HCT116 (cell line): ENCODE results near the gene LYRM1. TPM values are rescaled to one million over a fixed set of nuclear protein-coding genes. Genes with fewer than 3 reads are reported as not detected.

Source experiments
- ATAC-seq: fragments of 200-7000 bp; cut with Tn5 transposase; 2 replicates; pipeline ENCODE4 v1.9.1; 2020; ENCODE audit warnings: mild to moderate bottlenecking, moderate library complexity
- BruUV-seq: library from RNA; stranded (reverse); fragments of 400-500 nt; replicated peaks from 2 replicates; lab custom pipeline; 2021; lab: Mats Ljungman, UMichigan
- CTCF ChIA-PET: fragments of 300-600 bp; sonication (Branson Sonifier 250); formaldehyde crosslinking; loops from one replicate; lab custom pipeline; 2021; ENCODE audit warnings: antibody characterized with exemption; lab: Charles Lee
- POLR2A ChIA-PET: fragments of 300-600, 350-600 bp; sonication (Branson Sonifier 250); formaldehyde crosslinking; loops from one replicate; lab custom pipeline; 2021; ENCODE audit warnings: antibody characterized with exemption; lab: Charles Lee
- RAD21 ChIA-PET, 2 experiments: fragments of 300-600 bp; sonication (Branson Sonifier 250); formaldehyde crosslinking; loops; one replicate each; lab custom pipeline; 2023; ENCODE audit warnings: low total read pairs in 2 of 2; ENCODE audit not compliant: uncharacterized antibody in 2 of 2, unreplicated experiment in 2 of 2, low non-redundant PET in 1 of 2; lab: Charles Lee
- DNase-seq: peaks from one replicate; pipeline ENCODE4 v3.0.0-alpha.2; 2010; ENCODE audit warnings: low read depth, low spot score
- H2AFZ ChIP-seq: fragments of 200-600 bp; shearing (Covaris generic), sonication (generic); 2 replicates; pipeline ENCODE4 v1.6.1; 2017; ENCODE audit warnings: low read depth, mixed run types, mixed read lengths, antibody characterized with exemption, low read length; ENCODE audit not compliant: poor library complexity, severe bottlenecking
- H3K27ac ChIP-seq: 2 replicates; pipeline ENCODE4 v1.5.1; 2012; ENCODE audit warnings: low read depth, low read length
- H3K27me3 ChIP-seq: fragments of 200-600 bp; sonication (generic); 2 replicates; pipeline ENCODE4 v1.6.1; 2016; ENCODE audit warnings: mixed run types, low read length, mixed read lengths; ENCODE audit not compliant: insufficient read depth
- H3K36me3 ChIP-seq, 2 experiments: fragments of 200-500 bp in 1 of 2; fragments of 200-600 bp in 1 of 2; sonication (Bioruptor generic) in 1 of 2; sonication (generic) in 1 of 2; 2 replicates each; pipeline versions ENCODE4 v1.5.1 to v1.6.1; 2014 to 2016; ENCODE audit warnings: low read length in 2 of 2, inconsistent platforms in 1 of 2, mixed read lengths in 1 of 2, mixed run types in 1 of 2; ENCODE audit not compliant: insufficient read depth in 2 of 2, control insufficient read depth in 1 of 2
- H3K4me1 ChIP-seq, 2 experiments: fragments of 200-600 bp in 1 of 2; sonication (generic) in 1 of 2; 2 replicates each; pipeline versions ENCODE4 v1.5.1 to v1.6.1; 2012 to 2017; ENCODE audit warnings: low read length in 2 of 2, inconsistent platforms in 1 of 2, mild to moderate bottlenecking in 1 of 2, mixed read lengths in 1 of 2, mixed run types in 1 of 2, moderate library complexity in 1 of 2; ENCODE audit not compliant: insufficient read depth in 2 of 2, control insufficient read depth in 1 of 2
- H3K4me2 ChIP-seq: fragments of 200-600 bp; sonication (generic); 2 replicates; pipeline ENCODE4 v1.6.1; 2017; ENCODE audit warnings: mixed run types, low read length, mixed read lengths
- H3K4me3 ChIP-seq, 2 experiments: fragments of 200-600 bp in 1 of 2; sonication (generic) in 1 of 2; replicated peaks in 1 of 2; 2 replicates each; pipeline ENCODE4 v1.5.1; 2011 to 2016; ENCODE audit warnings: low read length in 2 of 2, control low read depth in 1 of 2, low read depth in 1 of 2, mild to moderate bottlenecking in 1 of 2, mixed read lengths in 1 of 2, mixed run types in 1 of 2
- H3K79me2 ChIP-seq: fragments of 200-600 bp; sonication (generic); 2 replicates; pipeline ENCODE4 v1.6.1; 2017; ENCODE audit warnings: mild to moderate bottlenecking, mixed run types, low read length, moderate library complexity, mixed read lengths; ENCODE audit not compliant: insufficient read depth
- H3K9ac ChIP-seq: fragments of 200-600 bp; sonication (generic); 2 replicates; pipeline ENCODE4 v1.6.1; 2016; ENCODE audit warnings: low read length, mixed read lengths
- H3K9me2 ChIP-seq: fragments of 200-600 bp; sonication (generic), shearing (Covaris generic); 2 replicates; pipeline ENCODE4 v1.6.1; 2017; ENCODE audit warnings: mixed run types, mild to moderate bottlenecking, moderate library complexity; ENCODE audit not compliant: insufficient read depth
- H3K9me3 ChIP-seq, 2 experiments: fragments of 200-500 bp in 1 of 2; fragments of 200-600 bp in 1 of 2; sonication (Bioruptor generic) in 1 of 2; sonication (generic) in 1 of 2; 2 replicates each; pipeline ENCODE4 v1.6.1; 2014 to 2017; ENCODE audit warnings: low read length in 2 of 2, mixed read lengths in 2 of 2, inconsistent platforms in 1 of 2, low read depth in 1 of 2, mild to moderate bottlenecking in 1 of 2, mixed run types in 1 of 2, moderate library complexity in 1 of 2; ENCODE audit not compliant: control insufficient read depth in 1 of 2, insufficient read depth in 1 of 2
- H4K20me1 ChIP-seq: fragments of 200-600 bp; sonication (generic), shearing (Covaris generic); 2 replicates; pipeline ENCODE4 v1.6.1; 2017; ENCODE audit warnings: mixed run types, mild to moderate bottlenecking, moderate library complexity; ENCODE audit not compliant: insufficient read depth
- CBX3 ChIP-seq: IDR thresholded peaks from 2 replicates; pipeline ENCODE4 v1.6.1; 2012; ENCODE audit warnings: low read depth
- CEBPB ChIP-seq: IDR thresholded peaks from 2 replicates; pipeline ENCODE4 v1.6.1; 2012; ENCODE audit warnings: low read depth
- JUND ChIP-seq: IDR thresholded peaks from 2 replicates; pipeline ENCODE4 v1.6.1; 2012
- POLR2AphosphoS5 ChIP-seq: IDR thresholded peaks from 2 replicates; pipeline ENCODE4 v1.6.1; 2011; ENCODE audit warnings: mild to moderate bottlenecking, low read depth, low read length, moderate library complexity
- RAD21 ChIP-seq: IDR thresholded peaks from 2 replicates; pipeline ENCODE4 v1.6.1; 2012; ENCODE audit warnings: low read depth, mild to moderate bottlenecking
- SIN3A ChIP-seq: IDR thresholded peaks from 2 replicates; pipeline ENCODE4 v1.6.1; 2012; ENCODE audit warnings: low read depth
- SP1 ChIP-seq: IDR thresholded peaks from 2 replicates; pipeline ENCODE4 v1.6.1; 2012; ENCODE audit warnings: low read depth
- SRF ChIP-seq: IDR thresholded peaks from 2 replicates; pipeline ENCODE4 v1.6.1; 2012; ENCODE audit warnings: low read depth
- TCF7L2 ChIP-seq: IDR thresholded peaks from 2 replicates; pipeline ENCODE4 v1.7.0; 2011; ENCODE audit warnings: borderline replicate concordance, inconsistent platforms; ENCODE audit not compliant: insufficient read depth, insufficient read length; ENCODE audit errors: extremely low read depth
- YY1 ChIP-seq: IDR thresholded peaks from 2 replicates; pipeline ENCODE4 v1.6.1; 2011; ENCODE audit warnings: low read length, low read depth, moderate library complexity, mild to moderate bottlenecking; ENCODE audit not compliant: insufficient replicate concordance; ENCODE audit errors: extremely low read depth
- ZNF274 ChIP-seq: fragments of 200-500 bp; sonication (Bioruptor generic); IDR thresholded peaks from 2 replicates; pipeline ENCODE4 v1.6.1; 2014; ENCODE audit warnings: mild to moderate bottlenecking, low read depth, low read length, inconsistent platforms
- intact Hi-C: fragments of 100-400 bp; cut with micrococcal nuclease; formaldehyde crosslinking; loops from 2 replicates; pipeline ENCODE4 v1.10.0; 2022
- total RNA-seq: library from RNA; stranded (reverse); gene quantifications from one replicate; pipeline ENCODE4 v1.2.1, GENCODE V29; 2021; ENCODE audit not compliant: unreplicated experiment
- TF ChIP-seq, protein P1 (sequence below): IDR thresholded peaks from 2 replicates; pipeline ENCODE4 v1.6.1; 2012; ENCODE audit warnings: low read depth

Gene LYRM1
- total RNA-seq, 1 experiment from 2014 or later: 26.7 TPM

DNA sequence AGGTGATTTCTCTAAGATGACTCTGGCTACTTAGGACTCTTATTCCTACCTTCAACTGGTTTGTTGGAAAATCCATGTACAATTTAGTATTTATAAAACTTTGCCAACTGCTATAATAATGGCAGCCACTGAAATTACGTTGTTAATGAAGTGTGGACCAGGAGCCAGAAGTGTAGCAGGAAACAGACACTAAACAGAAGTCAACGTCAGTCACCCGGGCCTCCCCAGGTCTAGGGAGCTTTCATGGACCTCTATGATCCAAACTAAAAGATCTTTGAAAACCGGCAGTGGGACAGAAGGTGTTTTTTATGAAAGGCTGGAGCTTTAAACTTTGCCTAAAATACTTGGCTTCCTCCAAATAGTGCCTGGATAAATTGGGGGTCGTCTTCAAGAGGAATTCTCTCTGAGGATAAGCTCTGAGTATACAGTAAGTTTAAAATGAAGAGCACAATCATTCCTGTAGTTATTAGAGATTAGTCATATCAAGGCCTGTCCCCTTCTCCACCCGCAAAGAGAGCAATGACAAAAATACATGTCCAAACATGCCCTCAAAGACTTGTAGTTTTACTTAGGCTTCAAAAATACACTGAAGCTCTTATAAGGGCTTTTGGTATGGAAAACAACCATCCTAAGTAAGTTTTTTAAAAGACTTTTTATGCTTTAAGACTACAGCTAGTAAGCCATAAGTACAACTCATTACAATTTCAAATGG is 35.0 kb upstream of the LYRM1 start:
- RAD21 ChIA-PET: no interaction called here
- peak; percentile 68 for ATAC-seq
- TF ChIP-seq SP1 (no peak), TCF7L2 (no peak), JUND (peak; percentile 23; the same call in 1 of the 2 replicates), CEBPB (0 out of 2 replicates have a peak, but pooled peaks have one; percentile 12), YY1 (no peak)

DNA sequence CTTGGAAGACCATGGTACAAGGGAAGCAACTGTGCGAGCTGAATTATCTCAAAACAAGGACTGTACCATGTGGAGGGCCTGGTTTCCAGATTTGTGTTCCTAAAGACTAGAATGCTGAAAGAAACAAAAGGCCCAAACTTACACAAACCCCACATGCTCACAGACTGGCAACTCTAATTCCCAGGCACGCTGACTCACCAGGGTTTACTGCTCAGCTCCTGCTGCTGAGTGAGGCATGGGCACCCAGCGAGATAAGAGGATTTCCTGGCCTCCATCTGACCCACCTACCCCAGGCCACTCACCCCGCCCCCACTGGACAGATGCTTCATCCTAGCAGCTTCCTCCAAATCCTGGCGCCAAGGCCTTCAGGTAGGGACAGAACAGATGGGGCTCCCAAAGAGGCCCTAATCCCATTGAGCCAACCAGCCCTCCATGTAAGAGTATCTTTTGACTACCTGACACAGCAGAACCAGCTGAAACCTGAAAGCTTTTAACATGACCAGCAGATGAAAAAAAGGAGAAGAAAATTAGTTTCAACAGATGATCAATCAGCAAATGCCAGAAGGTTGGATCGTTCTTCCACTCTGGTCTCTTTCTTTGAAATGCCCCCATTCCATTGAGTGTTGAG is 34.3 kb upstream of the LYRM1 start:
- Histone ChIP-seq H3K79me2 (peaks cover 83% of the 10 kb centered on the region), H4K20me1 (no peaks in the 10 kb centered on the region), H3K9me3 (no peaks in the 10 kb centered on the region), H3K4me3 (peak overlapping the region; percentile 22 to 41), H3K27ac (peak overlapping the region; percentile 96), H3K4me1 (peaks cover 57 to 61% of the 10 kb centered on the region in 2 experiments), H3K9me2 (no peaks in the 10 kb centered on the region), H2AFZ (peak overlapping the region; percentile 16), H3K9ac (peak overlapping the region; percentile 66), H3K27me3 (no peaks in the 10 kb centered on the region), H3K36me3 (no peaks in the 10 kb centered on the region; a peak in 1 of 4 replicates), H3K4me2 (peak overlapping the region; percentile 72)
- ChIA-PET CTCF (interaction anchor here (0.8 to 1.8 kb wide), 5 partner anchors 8 to 434 kb away, joined by 3 to 6 read pairs (median 4); no protein-coding TSS in a partner anchor), RAD21 (no interaction called here), POLR2A (interaction anchor here (0.6 to 1.3 kb wide), 4 partner anchors 8 to 16 kb away, joined by 3 to 6 read pairs (median 4); no protein-coding TSS in a partner anchor)
- peak; percentile 78 for DNase-seq
- peak; percentile 91 for ATAC-seq
- BruUV-seq: no TSS peak
- intact Hi-C loops: loop anchor here (5.0 kb wide), 1 partner anchor 36 kb away; the partner anchor contains the start of genes DCUN1D3 and LYRM1
- no peak for TF ChIP-seq ZNF274
- peak; percentile 67 for TF ChIP-seq SP1
- no peak for TF ChIP-seq RAD21
- TF ChIP-seq TCF7L2: peak; percentile 55
- TF ChIP-seq CBX3: peak; percentile 69; the same call in 1 of the 2 replicates
- peak; percentile 55; the same call in 1 of the 2 replicates for TF ChIP-seq SIN3A
- TF ChIP-seq POLR2AphosphoS5: peak; percentile 71
- peak; percentile 36; the same call in 1 of the 2 replicates for TF ChIP-seq SRF
- TF ChIP-seq, protein P1, sequence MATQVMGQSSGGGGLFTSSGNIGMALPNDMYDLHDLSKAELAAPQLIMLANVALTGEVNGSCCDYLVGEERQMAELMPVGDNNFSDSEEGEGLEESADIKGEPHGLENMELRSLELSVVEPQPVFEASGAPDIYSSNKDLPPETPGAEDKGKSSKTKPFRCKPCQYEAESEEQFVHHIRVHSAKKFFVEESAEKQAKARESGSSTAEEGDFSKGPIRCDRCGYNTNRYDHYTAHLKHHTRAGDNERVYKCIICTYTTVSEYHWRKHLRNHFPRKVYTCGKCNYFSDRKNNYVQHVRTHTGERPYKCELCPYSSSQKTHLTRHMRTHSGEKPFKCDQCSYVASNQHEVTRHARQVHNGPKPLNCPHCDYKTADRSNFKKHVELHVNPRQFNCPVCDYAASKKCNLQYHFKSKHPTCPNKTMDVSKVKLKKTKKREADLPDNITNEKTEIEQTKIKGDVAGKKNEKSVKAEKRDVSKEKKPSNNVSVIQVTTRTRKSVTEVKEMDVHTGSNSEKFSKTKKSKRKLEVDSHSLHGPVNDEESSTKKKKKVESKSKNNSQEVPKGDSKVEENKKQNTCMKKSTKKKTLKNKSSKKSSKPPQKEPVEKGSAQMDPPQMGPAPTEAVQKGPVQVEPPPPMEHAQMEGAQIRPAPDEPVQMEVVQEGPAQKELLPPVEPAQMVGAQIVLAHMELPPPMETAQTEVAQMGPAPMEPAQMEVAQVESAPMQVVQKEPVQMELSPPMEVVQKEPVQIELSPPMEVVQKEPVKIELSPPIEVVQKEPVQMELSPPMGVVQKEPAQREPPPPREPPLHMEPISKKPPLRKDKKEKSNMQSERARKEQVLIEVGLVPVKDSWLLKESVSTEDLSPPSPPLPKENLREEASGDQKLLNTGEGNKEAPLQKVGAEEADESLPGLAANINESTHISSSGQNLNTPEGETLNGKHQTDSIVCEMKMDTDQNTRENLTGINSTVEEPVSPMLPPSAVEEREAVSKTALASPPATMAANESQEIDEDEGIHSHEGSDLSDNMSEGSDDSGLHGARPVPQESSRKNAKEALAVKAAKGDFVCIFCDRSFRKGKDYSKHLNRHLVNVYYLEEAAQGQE: no peak

More for the DNA sequence above, 35.0 kb upstream of the LYRM1 start:
- peak overlapping the region; percentile 66 for H3K9ac ChIP-seq
- TSS peak; percentile 75 for BruUV-seq
- peak overlapping the region; percentile 16 for H2AFZ ChIP-seq
- H3K9me3 ChIP-seq: no peaks in the 10 kb centered on the region
- no peaks in the 10 kb centered on the region for H3K27me3 ChIP-seq
- POLR2A ChIA-PET: interaction anchor here (1.2 to 1.5 kb wide), 3 partner anchors 9 to 38 kb away, joined by 4 to 6 read pairs (median 4); no protein-coding TSS in a partner anchor
- DNase-seq: peak; percentile 51
- no peaks in the 10 kb centered on the region for H4K20me1 ChIP-seq
- peak overlapping the region; percentile 96 for H3K27ac ChIP-seq
- CTCF ChIA-PET: interaction anchor here (0.8 to 1.8 kb wide), 5 partner anchors 9 to 435 kb away, joined by 3 to 6 read pairs (median 4); no protein-coding TSS in a partner anchor
- H3K4me3 ChIP-seq: peak overlapping the region; percentile 22 to 41
- H3K4me2 ChIP-seq: peak overlapping the region; percentile 72
- peaks cover 77% of the 10 kb centered on the region for H3K79me2 ChIP-seq
- H3K9me2 ChIP-seq: no peaks in the 10 kb centered on the region
- H3K36me3 ChIP-seq: peaks cover 0 to 3% of the 10 kb centered on the region in 2 experiments; a peak in 2 of 4 replicates
- peaks cover 55 to 61% of the 10 kb centered on the region in 2 experiments for H3K4me1 ChIP-seq
- intact Hi-C loops: loop anchor here (5.0 kb wide), 1 partner anchor 37 kb away; the partner anchor contains the start of genes DCUN1D3 and LYRM1
